H9 (cell line): ENCODE measurements around the gene ENTR1. TPM values are rescaled to one million over a fixed set of nuclear protein-coding genes. Genes with fewer than 3 reads are reported as not detected.

Experiments
- DNase-seq: peaks from one replicate; pipeline ENCODE4 v3.0.0-alpha.2; 2017
- H2AFZ ChIP-seq: one replicate; pipeline ENCODE4 v1.6.1; 2013; ENCODE audit warnings: mild to moderate bottlenecking, low read length, control low read depth, moderate library complexity
- H2AK5ac ChIP-seq: 2 replicates; pipeline ENCODE4 v1.6.1; 2013; ENCODE audit warnings: low read length, control low read depth, mixed read lengths; ENCODE audit not compliant: insufficient read length
- H2BK120ac ChIP-seq: one replicate; pipeline ENCODE4 v1.6.1; 2013; ENCODE audit warnings: low read depth, mild to moderate bottlenecking, low read length, control low read depth, inconsistent platforms; ENCODE audit not compliant: poor library complexity, severe bottlenecking
- H2BK12ac ChIP-seq: 2 replicates; pipeline ENCODE4 v1.6.1; 2013; ENCODE audit warnings: low read length, control low read depth, mixed read lengths, low read depth; ENCODE audit not compliant: insufficient read length
- H2BK15ac ChIP-seq: 2 replicates; pipeline ENCODE4 v1.6.1; 2013; ENCODE audit warnings: low read depth, low read length, control low read depth
- H2BK20ac ChIP-seq: one replicate; pipeline ENCODE4 v1.6.1; 2013; ENCODE audit warnings: low read depth, mild to moderate bottlenecking, low read length, control low read depth, inconsistent platforms; ENCODE audit not compliant: poor library complexity, severe bottlenecking
- H2BK5ac ChIP-seq: 2 replicates; pipeline ENCODE4 v1.6.1; 2013; ENCODE audit warnings: low read length, control low read depth, mixed read lengths; ENCODE audit not compliant: insufficient read length
- H3K14ac ChIP-seq: 2 replicates; pipeline ENCODE4 v1.6.1; 2013; ENCODE audit warnings: low read length, control low read depth; ENCODE audit not compliant: insufficient read depth
- H3K18ac ChIP-seq: 2 replicates; pipeline ENCODE4 v1.6.1; 2013; ENCODE audit warnings: low read depth, mild to moderate bottlenecking, mixed read lengths, low read length, control low read depth; ENCODE audit not compliant: insufficient read length
- H3K23ac ChIP-seq: 2 replicates; pipeline ENCODE4 v1.6.1; 2013; ENCODE audit warnings: low read length, control low read depth, mixed read lengths, low read depth; ENCODE audit not compliant: insufficient read length
- H3K23me2 ChIP-seq: 2 replicates; pipeline ENCODE4 v1.6.1; 2013; ENCODE audit warnings: low read depth, mild to moderate bottlenecking, mixed read lengths, low read length, control low read depth; ENCODE audit not compliant: insufficient read length, poor library complexity, severe bottlenecking
- H3K27ac ChIP-seq: 2 replicates; pipeline ENCODE4 v1.5.1; 2013; ENCODE audit warnings: low read length, control low read depth, mixed read lengths, low read depth; ENCODE audit not compliant: insufficient read length
- H3K27me3 ChIP-seq: 2 replicates; pipeline ENCODE4 v1.6.1; 2013; ENCODE audit warnings: low read length, control low read depth, inconsistent platforms; ENCODE audit not compliant: insufficient read depth
- H3K4ac ChIP-seq: 2 replicates; pipeline ENCODE4 v1.6.1; 2013; ENCODE audit warnings: low read depth, mild to moderate bottlenecking, control low read depth, inconsistent platforms, low read length, moderate library complexity
- H3K4me1 ChIP-seq: 2 replicates; pipeline ENCODE4 v1.6.1; 2013; ENCODE audit warnings: low read length, control low read depth, inconsistent platforms; ENCODE audit not compliant: insufficient read depth
- H3K4me2 ChIP-seq: 2 replicates; pipeline ENCODE4 v1.6.1; 2013; ENCODE audit warnings: low read length, control low read depth, mixed read lengths; ENCODE audit not compliant: insufficient read length, insufficient read depth
- H3K56ac ChIP-seq: 2 replicates; pipeline ENCODE4 v1.6.1; 2013; ENCODE audit warnings: low read depth, mild to moderate bottlenecking, mixed read lengths, low read length, control low read depth; ENCODE audit not compliant: insufficient read length
- H3K79me1 ChIP-seq: 2 replicates; pipeline ENCODE4 v1.6.1; 2013; ENCODE audit warnings: low read depth, mild to moderate bottlenecking, moderate library complexity, low read length, control low read depth, inconsistent platforms; ENCODE audit not compliant: insufficient read depth, poor library complexity, severe bottlenecking
- H3K79me2 ChIP-seq: 2 replicates; pipeline ENCODE4 v1.6.1; 2013; ENCODE audit warnings: low read length, control low read depth, inconsistent platforms; ENCODE audit not compliant: insufficient read depth
- H3K9ac ChIP-seq: 2 replicates; pipeline ENCODE4 v1.6.1; 2013; ENCODE audit warnings: low read length, control low read depth, mixed read lengths; ENCODE audit not compliant: insufficient read length; ENCODE audit errors: extremely low read depth
- H3K9me3 ChIP-seq: one replicate; pipeline ENCODE4 v1.6.1; 2013; ENCODE audit warnings: low read depth, low read length, inconsistent platforms; ENCODE audit not compliant: control insufficient read depth
- H3T11ph ChIP-seq: one replicate; pipeline ENCODE4 v1.6.1; 2013; ENCODE audit warnings: mild to moderate bottlenecking, low read length, control low read depth, inconsistent platforms
- H4K20me1 ChIP-seq: one replicate; pipeline ENCODE4 v1.6.1; 2013; ENCODE audit not compliant: control insufficient read depth, insufficient read length, insufficient read depth
- H4K5ac ChIP-seq: 2 replicates; pipeline ENCODE4 v1.6.1; 2013; ENCODE audit warnings: low read depth, mild to moderate bottlenecking, mixed read lengths, low read length, control low read depth; ENCODE audit not compliant: insufficient read length
- H4K8ac ChIP-seq: replicated peaks from 2 replicates; pipeline ENCODE4 v1.6.1; 2013; ENCODE audit warnings: low read length, control low read depth, mixed read lengths, low read depth; ENCODE audit not compliant: insufficient read length
- H4K91ac ChIP-seq: 2 replicates; pipeline ENCODE4 v1.6.1; 2013; ENCODE audit warnings: low read depth, mild to moderate bottlenecking, moderate library complexity, mixed read lengths, low read length, control low read depth; ENCODE audit not compliant: insufficient read length
- H3K27ac Mint-ChIP-seq, 3 experiments: 2 replicates in 2 of 3; 3 replicates in 1 of 3; pipeline ENCODE4 v1.8.0; 2020 to 2021; ENCODE audit warnings: mixed read lengths in 3 of 3, mild to moderate bottlenecking in 1 of 3, moderate library complexity in 1 of 3
- H3K27me3 Mint-ChIP-seq: 2 replicates; pipeline ENCODE4 v1.8.0; 2021; ENCODE audit warnings: low read depth, mild to moderate bottlenecking, moderate library complexity, mixed read lengths
- H3K36me3 Mint-ChIP-seq, 3 experiments: 2 replicates in 2 of 3; 3 replicates in 1 of 3; pipeline ENCODE4 v1.8.0; 2020 to 2021; ENCODE audit warnings: low read depth in 3 of 3, mixed read lengths in 3 of 3; ENCODE audit not compliant: insufficient read depth in 1 of 3
- H3K4me1 Mint-ChIP-seq, 2 experiments: 2 replicates each; pipeline ENCODE4 v1.8.0; 2020; ENCODE audit warnings: mixed read lengths in 2 of 2
- H3K4me3 Mint-ChIP-seq, 2 experiments: 2 replicates in 1 of 2; 3 replicates in 1 of 2; pipeline ENCODE4 v1.8.0; 2020 to 2021; ENCODE audit warnings: mild to moderate bottlenecking in 2 of 2, mixed read lengths in 2 of 2, moderate library complexity in 1 of 2
- H3K9me3 Mint-ChIP-seq, 2 experiments: 2 replicates in 1 of 2; 3 replicates in 1 of 2; pipeline ENCODE4 v1.8.0; 2020; ENCODE audit warnings: mild to moderate bottlenecking in 2 of 2, mixed read lengths in 2 of 2, moderate library complexity in 1 of 2
- WGBS: extraction: QIAGEN DNeasy Blood & Tissue Kit; methylation state at CpG from one replicate; pipeline ENCODE4 v1.1.7; 2013; ENCODE audit warnings: missing lambda C conversion rate, low lambda C conversion rate, mixed read lengths; ENCODE audit not compliant: insufficient read length; ENCODE audit errors: extremely low coverage; 5-methylcytosine and 5-hydroxymethylcytosine counted together
- total RNA-seq: library from RNA; stranded (reverse); gene quantifications from 2 replicates; pipeline ENCODE4 v1.2.1, GENCODE V29; 2021
- TF ChIP-seq, protein P1 (sequence below): fragments of 200-600 bp; sonication (generic); conservative IDR thresholded peaks from 3 replicates; pipeline ENCODE4 v1.8.0; 2021; ENCODE audit warnings: antibody characterized with exemption, mild to moderate bottlenecking

ENTR1 gene
- total RNA-seq, 1 experiment from 2014 or later = 108 TPM

DNA sequence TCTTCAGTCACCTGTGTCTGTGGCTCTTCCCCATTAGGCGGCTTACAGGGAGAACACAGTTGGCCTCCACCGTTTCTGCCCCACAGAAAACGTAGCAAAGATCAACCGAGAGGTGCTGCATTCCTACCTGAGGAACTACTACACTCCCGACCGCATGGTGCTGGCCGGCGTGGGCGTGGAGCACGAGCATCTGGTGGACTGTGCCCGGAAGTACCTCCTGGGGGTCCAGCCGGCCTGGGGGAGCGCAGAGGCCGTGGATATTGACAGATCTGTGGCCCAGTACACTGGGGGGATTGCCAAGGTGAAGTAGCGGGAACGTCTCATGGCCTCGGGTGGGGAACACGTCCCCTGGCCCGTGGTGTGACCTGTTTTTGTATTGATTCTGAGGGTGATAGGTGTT lies 6.5 kb upstream of the ENTR1 start:
- no peaks in the 10 kb centered on the region for H3K27me3 Mint-ChIP-seq
- Histone ChIP-seq H2AFZ (no peak overlapping the region), H2AK5ac (no peak overlapping the region), H3K23me2 (no peaks in the 10 kb centered on the region), H4K5ac (no peak overlapping the region), H2BK120ac (no peak overlapping the region), H3K56ac (no peak overlapping the region), H3K4me1 (no peaks in the 10 kb centered on the region), H3K79me1 (peaks cover 4% of the 10 kb centered on the region), H2BK12ac (no peak overlapping the region), H3K23ac (no peak overlapping the region), H3K9ac (no peak overlapping the region), H3K4me2 (no peak overlapping the region), H3K18ac (no peak overlapping the region), H4K8ac (no peak overlapping the region), H3K9me3 (no peaks in the 10 kb centered on the region), H2BK5ac (no peak overlapping the region), H4K20me1 (no peaks in the 10 kb centered on the region), H3K4ac (no peak overlapping the region), H2BK15ac (no peak overlapping the region), H3T11ph (no peak overlapping the region), H3K14ac (no peak overlapping the region), H2BK20ac (no peak overlapping the region), H3K27me3 (no peaks in the 10 kb centered on the region), H3K79me2 (peaks cover 2% of the 10 kb centered on the region; the same call in 1 of the 2 replicates), H3K27ac (no peak overlapping the region), H4K91ac (no peak overlapping the region)
- H3K27ac Mint-ChIP-seq = no peak overlapping the region
- H3K4me3 Mint-ChIP-seq = no peak overlapping the region
- TF ChIP-seq, protein P1, sequence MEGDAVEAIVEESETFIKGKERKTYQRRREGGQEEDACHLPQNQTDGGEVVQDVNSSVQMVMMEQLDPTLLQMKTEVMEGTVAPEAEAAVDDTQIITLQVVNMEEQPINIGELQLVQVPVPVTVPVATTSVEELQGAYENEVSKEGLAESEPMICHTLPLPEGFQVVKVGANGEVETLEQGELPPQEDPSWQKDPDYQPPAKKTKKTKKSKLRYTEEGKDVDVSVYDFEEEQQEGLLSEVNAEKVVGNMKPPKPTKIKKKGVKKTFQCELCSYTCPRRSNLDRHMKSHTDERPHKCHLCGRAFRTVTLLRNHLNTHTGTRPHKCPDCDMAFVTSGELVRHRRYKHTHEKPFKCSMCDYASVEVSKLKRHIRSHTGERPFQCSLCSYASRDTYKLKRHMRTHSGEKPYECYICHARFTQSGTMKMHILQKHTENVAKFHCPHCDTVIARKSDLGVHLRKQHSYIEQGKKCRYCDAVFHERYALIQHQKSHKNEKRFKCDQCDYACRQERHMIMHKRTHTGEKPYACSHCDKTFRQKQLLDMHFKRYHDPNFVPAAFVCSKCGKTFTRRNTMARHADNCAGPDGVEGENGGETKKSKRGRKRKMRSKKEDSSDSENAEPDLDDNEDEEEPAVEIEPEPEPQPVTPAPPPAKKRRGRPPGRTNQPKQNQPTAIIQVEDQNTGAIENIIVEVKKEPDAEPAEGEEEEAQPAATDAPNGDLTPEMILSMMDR = no peak
- WGBS = no CpG with 5 or more reads among the region's 19 CpGs
- peaks cover 39 to 87% (median 75%) of the 10 kb centered on the region in 3 experiments for H3K36me3 Mint-ChIP-seq
- DNase-seq = no peak
- H3K4me1 Mint-ChIP-seq = peaks cover under 1 to 1% of the 10 kb centered on the region in 2 experiments; a peak in 2 of 4 replicates
- no peaks in the 10 kb centered on the region for H3K9me3 Mint-ChIP-seq
